Heart left ventricle (tissue), 13 donors: ENCODE measurements around the gene ARV1.

Experiments
- POLR2A ChIP-seq, 2 donors: fragments of 450-650 bp; IDR thresholded peaks; one replicate each; pipeline ENCODE4 v1.6.1; 2017; ENCODE audit warnings: antibody characterized with exemption in 2 of 2, mild to moderate bottlenecking in 2 of 2, moderate library complexity in 2 of 2
- TF ChIP-seq, protein P1 (sequence below), 12 donors: fragments of 200-600 bp; sonication (generic) in 4 of 12; IDR thresholded peaks; one replicate each; pipeline versions ENCODE4 v1.5.0 to v1.8.0; 2018 to 2022; ENCODE audit warnings: antibody characterized with exemption in 12 of 12, mild to moderate bottlenecking in 5 of 12
- donor health status: ischemic (EF 13 %, LVEDD 7.1; RV severe dilation, severe dysfunction).
- donor health status: DM: no; HTN: yes; CAD: no.
- donor health status: DM: no; HTN: no; CAD: no.
- donor health status: ischemic (EF 25% LVEDD 6.9; RV normal size, moderate dysfunction).
- donor health status: ischemic (EF 25% LVEDD 5.7; RV mildly dilated, moderate dysfunction).
- donor health status: ischemic (EF 35%, LVEDD 5.7; RV mildly dilated, moderate dysfunction).
- donor health status: nonischemic (EF 11% LVEDD 7.7; RV severe dilation, severe dysfunction).
- donor health status: DM: yes; HTN: yes; CAD: no.
- donor health status: PGD.
- donor health status: ischemic (EF 29% LVEDD 5.4; RV normal size, mild dysfunction).
- donor health status: nonischemic (EF 23%, LVEDD 6.1; RV moderate dilation, normal function).

DNA sequence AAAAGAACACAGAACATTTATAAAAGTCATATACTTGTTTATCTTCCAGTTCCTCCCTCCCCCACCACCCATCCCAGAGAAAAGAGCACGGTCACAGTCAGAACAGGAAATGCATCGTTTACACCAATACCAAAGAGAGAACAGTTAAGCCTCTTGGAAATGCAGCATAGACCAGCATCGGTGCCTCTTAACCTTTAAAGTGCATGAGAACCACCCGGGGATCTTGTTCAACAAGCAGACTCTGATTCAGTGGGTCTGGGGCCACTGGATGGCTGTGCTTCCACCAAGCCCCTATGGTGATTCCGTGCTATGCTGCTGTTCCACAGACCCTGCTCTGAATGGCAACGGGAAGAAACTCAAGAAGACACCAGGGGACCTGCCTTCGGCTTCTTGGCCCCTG lies 41.9 kb downstream of the ARV1 start:
- TF ChIP-seq, protein P1, sequence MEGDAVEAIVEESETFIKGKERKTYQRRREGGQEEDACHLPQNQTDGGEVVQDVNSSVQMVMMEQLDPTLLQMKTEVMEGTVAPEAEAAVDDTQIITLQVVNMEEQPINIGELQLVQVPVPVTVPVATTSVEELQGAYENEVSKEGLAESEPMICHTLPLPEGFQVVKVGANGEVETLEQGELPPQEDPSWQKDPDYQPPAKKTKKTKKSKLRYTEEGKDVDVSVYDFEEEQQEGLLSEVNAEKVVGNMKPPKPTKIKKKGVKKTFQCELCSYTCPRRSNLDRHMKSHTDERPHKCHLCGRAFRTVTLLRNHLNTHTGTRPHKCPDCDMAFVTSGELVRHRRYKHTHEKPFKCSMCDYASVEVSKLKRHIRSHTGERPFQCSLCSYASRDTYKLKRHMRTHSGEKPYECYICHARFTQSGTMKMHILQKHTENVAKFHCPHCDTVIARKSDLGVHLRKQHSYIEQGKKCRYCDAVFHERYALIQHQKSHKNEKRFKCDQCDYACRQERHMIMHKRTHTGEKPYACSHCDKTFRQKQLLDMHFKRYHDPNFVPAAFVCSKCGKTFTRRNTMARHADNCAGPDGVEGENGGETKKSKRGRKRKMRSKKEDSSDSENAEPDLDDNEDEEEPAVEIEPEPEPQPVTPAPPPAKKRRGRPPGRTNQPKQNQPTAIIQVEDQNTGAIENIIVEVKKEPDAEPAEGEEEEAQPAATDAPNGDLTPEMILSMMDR (IDR thresholded peaks at IDR 0.05), result no peak
- no peak for TF ChIP-seq POLR2A (IDR thresholded peaks at IDR 0.05)
